ENCODE results near the gene TNFRSF25. TPM values are rescaled to one million over a fixed set of nuclear protein-coding genes. Genes with fewer than 3 reads are reported as not detected.

Gene TNFRSF25
- total RNA-seq, 1 experiment from 2014 or later, result 19.4 TPM

DNA sequence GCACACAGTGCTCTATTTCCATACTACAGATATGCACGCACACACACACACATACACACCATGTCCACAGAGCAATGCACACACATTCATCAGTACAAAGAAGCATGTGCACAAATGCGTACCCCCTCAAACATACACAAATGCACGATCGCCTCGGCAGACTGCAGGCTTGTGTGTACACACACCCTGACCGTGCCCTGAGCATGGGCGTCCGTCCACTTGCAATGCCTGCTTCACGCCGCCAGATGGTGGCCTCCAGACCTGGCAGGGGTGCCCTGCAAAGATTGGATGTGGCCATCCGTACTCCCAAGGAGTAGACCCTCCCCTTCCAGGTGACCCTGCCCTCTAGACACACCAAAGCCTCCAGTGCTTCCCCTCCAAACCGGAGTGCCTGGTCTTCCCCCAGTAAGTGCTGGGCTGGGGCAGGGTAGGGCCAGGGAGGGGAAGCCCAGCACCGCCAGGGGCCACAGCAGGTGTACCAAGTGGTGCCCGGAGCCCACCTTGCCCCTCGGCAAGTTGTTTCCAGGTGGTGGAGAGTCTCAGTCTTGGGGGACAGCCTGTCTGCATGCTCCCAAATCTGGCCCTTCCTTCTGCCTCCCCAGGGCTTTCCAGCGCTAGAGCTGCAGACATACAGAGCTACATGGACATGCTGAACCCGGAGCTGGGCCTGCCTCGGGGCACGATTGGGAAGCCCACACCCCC is 20.8 kb downstream of the TNFRSF25 start:
- H3K27ac Mint-ChIP-seq, result peak overlapping the region in 2 of 3 experiments; percentile 7 to 28; a peak in 2 of 7 replicates
- Histone ChIP-seq H2BK12ac (ENCODE audit: insufficient read length, low read depth, low read length) (no peak overlapping the region), H2BK5ac (ENCODE audit: insufficient read length, low read length) (no peak overlapping the region), H3K4ac (ENCODE audit: low read depth, low read length) (no peak overlapping the region), H3K79me1 (ENCODE audit: insufficient read depth, low read depth, low read length, poor library complexity, severe bottlenecking) (no peaks in the 10 kb centered on the region), H4K20me1 (ENCODE audit: control insufficient read depth, insufficient read depth, insufficient read length) (no peaks in the 10 kb centered on the region), H3K4me2 (ENCODE audit: insufficient read depth, insufficient read length, low read length) (no peak overlapping the region), H3K9ac (ENCODE audit: extremely low read depth, insufficient read length, low read length) (no peak overlapping the region), H4K91ac (ENCODE audit: insufficient read length, low read depth, low read length) (no peak overlapping the region), H3K27ac (ENCODE audit: insufficient read length, low read depth, low read length) (no peak overlapping the region), H3K18ac (ENCODE audit: insufficient read length, low read depth, low read length) (no peak overlapping the region), H3K23ac (ENCODE audit: insufficient read length, low read depth, low read length) (no peak overlapping the region), H3K14ac (ENCODE audit: insufficient read depth, low read length) (no peak overlapping the region; the same call in 1 of the 2 replicates), H2AFZ (ENCODE audit: low read length) (no peak overlapping the region), H3K27me3 (ENCODE audit: insufficient read depth, low read length) (peaks cover 4% of the 10 kb centered on the region; the same call in 1 of the 2 replicates), H2AK5ac (ENCODE audit: insufficient read length, low read length) (no peak overlapping the region), H3K79me2 (ENCODE audit: insufficient read depth, low read length) (no peaks in the 10 kb centered on the region), H2BK120ac (ENCODE audit: low read depth, low read length, poor library complexity, severe bottlenecking) (no peak overlapping the region), H3K9me3 (ENCODE audit: control insufficient read depth, low read depth, low read length) (no peaks in the 10 kb centered on the region), H4K8ac (replicated peaks; ENCODE audit: insufficient read length, low read depth, low read length) (no peak overlapping the region), H2BK15ac (ENCODE audit: low read depth, low read length) (no peak overlapping the region), H3K23me2 (ENCODE audit: insufficient read length, low read depth, low read length, poor library complexity, severe bottlenecking) (peaks cover 8% of the 10 kb centered on the region), H3K4me1 (ENCODE audit: insufficient read depth, low read length) (no peaks in the 10 kb centered on the region; the same call in 1 of the 2 replicates), H4K5ac (ENCODE audit: insufficient read length, low read depth, low read length) (no peak overlapping the region), H3K56ac (ENCODE audit: insufficient read length, low read depth, low read length) (no peak overlapping the region), H3T11ph (ENCODE audit: low read length) (no peak overlapping the region), H2BK20ac (ENCODE audit: low read depth, low read length, poor library complexity, severe bottlenecking) (no peak overlapping the region)
- DNase-seq, result peak; percentile 83
- no peaks in the 10 kb centered on the region; a peak in 1 of 7 replicates for H3K36me3 Mint-ChIP-seq (ENCODE audit: insufficient read depth in 1 of 3, low read depth in 3 of 3)
- peaks cover 31 to 42% of the 10 kb centered on the region in 2 experiments for H3K4me1 Mint-ChIP-seq
- H3K27me3 Mint-ChIP-seq (ENCODE audit: low read depth), result peaks cover 17% of the 10 kb centered on the region
- no CpG with 5 or more reads among the region's 19 CpGs for WGBS (ENCODE audit: extremely low coverage, insufficient read length, low lambda C conversion rate)
- TF ChIP-seq, protein P1, sequence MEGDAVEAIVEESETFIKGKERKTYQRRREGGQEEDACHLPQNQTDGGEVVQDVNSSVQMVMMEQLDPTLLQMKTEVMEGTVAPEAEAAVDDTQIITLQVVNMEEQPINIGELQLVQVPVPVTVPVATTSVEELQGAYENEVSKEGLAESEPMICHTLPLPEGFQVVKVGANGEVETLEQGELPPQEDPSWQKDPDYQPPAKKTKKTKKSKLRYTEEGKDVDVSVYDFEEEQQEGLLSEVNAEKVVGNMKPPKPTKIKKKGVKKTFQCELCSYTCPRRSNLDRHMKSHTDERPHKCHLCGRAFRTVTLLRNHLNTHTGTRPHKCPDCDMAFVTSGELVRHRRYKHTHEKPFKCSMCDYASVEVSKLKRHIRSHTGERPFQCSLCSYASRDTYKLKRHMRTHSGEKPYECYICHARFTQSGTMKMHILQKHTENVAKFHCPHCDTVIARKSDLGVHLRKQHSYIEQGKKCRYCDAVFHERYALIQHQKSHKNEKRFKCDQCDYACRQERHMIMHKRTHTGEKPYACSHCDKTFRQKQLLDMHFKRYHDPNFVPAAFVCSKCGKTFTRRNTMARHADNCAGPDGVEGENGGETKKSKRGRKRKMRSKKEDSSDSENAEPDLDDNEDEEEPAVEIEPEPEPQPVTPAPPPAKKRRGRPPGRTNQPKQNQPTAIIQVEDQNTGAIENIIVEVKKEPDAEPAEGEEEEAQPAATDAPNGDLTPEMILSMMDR (conservative IDR thresholded peaks at IDR 0.05), result peak; percentile 70
- H3K9me3 Mint-ChIP-seq, result no peaks in the 10 kb centered on the region
- H3K4me3 Mint-ChIP-seq, result peak overlapping the region in 1 of 2 experiments; percentile 25; a peak in 2 of 5 replicates

Measured in H9 (cell line).